ENCODE results near the gene GAB2. TPM values are rescaled to one million over a fixed set of nuclear protein-coding genes. Genes with fewer than 3 reads are reported as not detected.

Gene GAB2
- total and polyA plus RNA-seq, 12 donors, result 2.4 to 22.4 (median 16.2) TPM

- H3K9me3 ChIP-seq (replicated peaks in 1 of 3), result no peaks in the 10 kb centered on the region
- 73 to 76% (median 74%) methylated on average over 9 of the region's 9 CpGs for WGBS, 4 donors
- H3K27me3 ChIP-seq, result no peaks in the 10 kb centered on the region
These were observed 125.4 kb downstream of the GAB2 start for GRCh38 chr11:78292109-78292803.

GRCh38 chr11:78291503-78292108 is 126.0 kb downstream of the GAB2 start:
- no peaks in the 10 kb centered on the region for H3K27me3 ChIP-seq
- no peaks in the 10 kb centered on the region for H3K9me3 ChIP-seq (replicated peaks in 1 of 3)
- H3K4me3 ChIP-seq, result no peak overlapping the region
- intact Hi-C loops (cut with DNase I), result no loop called here
- TF ChIP-seq CTCF (IDR thresholded peaks at IDR 0.05) (no peak), POLR2A (IDR thresholded peaks at IDR 0.05) (no peak)
- no peaks in the 10 kb centered on the region for H3K36me3 ChIP-seq (replicated peaks in 1 of 2)
- peaks cover 0 to 9% of the 10 kb centered on the region in 2 donors for H3K4me1 ChIP-seq (replicated peaks in 1 of 2)
- DNase-seq, result no peak
- H3K27ac ChIP-seq, result no peak overlapping the region
- 94 to 98% (median 96%) methylated on average over 5 to 6 of the region's 6 CpGs for WGBS, 4 donors

More at GRCh38 chr11:78292109-78292803, 125.4 kb downstream of the GAB2 start:
- Histone ChIP-seq H3K4me1 (replicated peaks in 1 of 2) (peaks cover 0 to 9% of the 10 kb centered on the region in 2 donors), H3K27ac (no peak overlapping the region), H3K4me3 (no peak overlapping the region), H3K36me3 (replicated peaks in 1 of 2) (no peaks in the 10 kb centered on the region)
- DNase-seq, result peak in 1 of 7 donors; percentile 15
- intact Hi-C loops (cut with DNase I), result no loop called here
- no peak for TF ChIP-seq CTCF (IDR thresholded peaks at IDR 0.05)

GRCh38 chr11:78290293-78291176 is 127.1 kb downstream of the GAB2 start:
- H3K27me3 ChIP-seq, result no peaks in the 10 kb centered on the region
- TF ChIP-seq CTCF (IDR thresholded peaks at IDR 0.05), result no peak
- TF ChIP-seq POLR2A (IDR thresholded peaks at IDR 0.05), result no peak
- H3K9me3 ChIP-seq (replicated peaks in 1 of 3), result no peaks in the 10 kb centered on the region
- H3K4me3 ChIP-seq, result no peak overlapping the region
- H3K36me3 ChIP-seq (replicated peaks in 1 of 2), result no peaks in the 10 kb centered on the region
- 80 to 91% (median 81%) methylated on average over 6 of the region's 6 CpGs for WGBS, 4 donors
- intact Hi-C loops (cut with DNase I), result no loop called here
- H3K4me1 ChIP-seq (replicated peaks in 1 of 2), result peaks cover 0 to 9% of the 10 kb centered on the region in 2 donors
- peak overlapping the region in 1 of 5 donors; percentile 40 for H3K27ac ChIP-seq
- peak in 4 of 7 donors; percentile 20 to 52 (median 39) for DNase-seq

Measured in adrenal gland (tissue), 12 donors.